K562 (cell line): Measurements from ENCODE around the gene PHF14. TPM values are rescaled to one million over a fixed set of nuclear protein-coding genes. Genes with fewer than 3 reads are reported as not detected.

ENCODE experiments used
- ATAC-seq: fragments of 200-7000 bp; cut with Tn5 transposase; 3 replicates; pipeline ENCODE4 v1.9.1; 2020; ENCODE audit warnings: moderate library complexity
- BruUV-seq: library from RNA; stranded (reverse); fragments of 400-500 nt; replicated peaks from 2 replicates; lab custom pipeline; 2021; lab: Mats Ljungman, UMichigan
- CTCF ChIA-PET: fragments of 300-600 bp; formaldehyde crosslinking; extraction: SDS; loops from one replicate; lab custom pipeline; 2021; ENCODE audit warnings: low intra/inter-chr PET ratio; lab: Yijun Ruan, JAX
- POLR2A ChIA-PET: fragments of 300-600, 350-650 bp; sonication (Branson Sonifier 250); formaldehyde crosslinking; extraction: SDS; loops from one replicate; lab custom pipeline; 2021; ENCODE audit warnings: antibody characterized with exemption, inconsistent platforms; lab: Yijun Ruan, JAX
- DNase-seq, 4 experiments: peaks; one replicate each; pipeline versions ENCODE4 v3.0.0 to v3.0.0-alpha.2; 2011 to 2018; ENCODE audit warnings: low spot score in 3 of 4, mixed read lengths in 3 of 4; ENCODE audit errors: extremely low read depth in 1 of 4
- FAIRE-seq: peaks from 2 replicates; lab custom pipeline; 2011; peaks lifted over from hg19 to GRCh38; lab: Jason Lieb, UNC
- H2AFZ ChIP-seq: 2 replicates; pipeline ENCODE4 v1.6.0; 2011; ENCODE audit warnings: low read depth, low read length, control low read depth, inconsistent platforms
- H3K27ac ChIP-seq: fragments of 200-600 bp; 3 replicates; pipeline ENCODE4 v1.8.0; 2011; ENCODE audit warnings: low read depth, mild to moderate bottlenecking, control low read depth, inconsistent platforms, low read length, moderate library complexity, mixed read lengths; ENCODE audit errors: extremely low read depth
- H3K27me3 ChIP-seq, 2 experiments: fragments of 300-600 bp in 1 of 2; 2 replicates in 1 of 2; 3 replicates in 1 of 2; pipeline versions ENCODE4 v1.6.0 to v1.8.0; 2011; ENCODE audit warnings: inconsistent platforms in 2 of 2, low read length in 2 of 2, mild to moderate bottlenecking in 1 of 2, mixed read lengths in 1 of 2, moderate library complexity in 1 of 2; ENCODE audit not compliant: control insufficient read depth in 2 of 2, insufficient read depth in 2 of 2
- H3K36me3 ChIP-seq: fragments of 300-600 bp; 3 replicates; pipeline ENCODE4 v1.8.0; 2011; ENCODE audit warnings: mild to moderate bottlenecking, low read length, inconsistent platforms; ENCODE audit not compliant: control insufficient read depth, insufficient read depth
- H3K4me1 ChIP-seq, 2 experiments: fragments of 200-600 bp in 1 of 2; replicated peaks in 1 of 2; 2 replicates in 1 of 2; 3 replicates in 1 of 2; pipeline versions ENCODE4 v1.5.1 to v1.8.0; 2011; ENCODE audit warnings: inconsistent platforms in 2 of 2, low read length in 2 of 2, mild to moderate bottlenecking in 1 of 2, mixed read lengths in 1 of 2, moderate library complexity in 1 of 2; ENCODE audit not compliant: control insufficient read depth in 2 of 2, insufficient read depth in 2 of 2
- H3K4me2 ChIP-seq: 2 replicates; pipeline ENCODE4 v1.6.1; 2011; ENCODE audit warnings: low read length, control low read depth, inconsistent platforms, mixed read lengths; ENCODE audit not compliant: insufficient read depth
- H3K4me3 ChIP-seq: fragments of 200-600 bp; sonication (generic), shearing (Covaris generic); 2 replicates; pipeline ENCODE4 v1.5.1; 2016; ENCODE audit warnings: control low read depth, inconsistent platforms
- H3K79me2 ChIP-seq: fragments of 200-600 bp; 3 replicates; pipeline ENCODE4 v1.8.0; 2011; ENCODE audit warnings: low read length, inconsistent platforms; ENCODE audit not compliant: control insufficient read depth, insufficient read depth
- H3K9ac ChIP-seq, 2 experiments: 2 replicates each; pipeline versions ENCODE4 v1.6.0 to v1.6.1; 2011; ENCODE audit warnings: low read depth in 2 of 2, low read length in 2 of 2, control low read depth in 1 of 2, inconsistent platforms in 1 of 2, mild to moderate bottlenecking in 1 of 2, mixed read lengths in 1 of 2; ENCODE audit not compliant: insufficient read depth in 1 of 2
- H3K9me1 ChIP-seq: one replicate; pipeline ENCODE4 v1.6.0; 2011; ENCODE audit warnings: inconsistent platforms, mild to moderate bottlenecking, low read length, moderate library complexity; ENCODE audit not compliant: control insufficient read depth, insufficient read depth
- H3K9me3 ChIP-seq: replicated peaks from 2 replicates; pipeline ENCODE4 v1.5.1; 2011; ENCODE audit warnings: low read depth, low read length, inconsistent platforms; ENCODE audit not compliant: control insufficient read depth, insufficient read depth
- H4K20me1 ChIP-seq: replicated peaks from 2 replicates; pipeline ENCODE4 v1.6.1; 2011; ENCODE audit warnings: low read length, inconsistent platforms, mixed read lengths; ENCODE audit not compliant: control insufficient read depth, insufficient read depth
- DIDO1 ChIP-seq: fragments of 450-650 bp; IDR thresholded peaks from 2 replicates; pipeline ENCODE4 v1.6.1; 2016; ENCODE audit warnings: low read depth, missing biosample characterization, missing genetic modification characterization
- DNMT1 ChIP-seq: fragments of 450-650 bp; IDR thresholded peaks from 2 replicates; pipeline ENCODE4 v1.6.1; 2016; ENCODE audit warnings: antibody characterized with exemption, mild to moderate bottlenecking
- DPF2 ChIP-seq: fragments of 450-650 bp; IDR thresholded peaks from 2 replicates; pipeline ENCODE4 v1.6.1; 2016
- OTX1 ChIP-seq: fragments of 450-650 bp; formaldehyde crosslinking; IDR thresholded peaks from 2 replicates; pipeline ENCODE4 v1.4.0; 2022; ENCODE audit warnings: mild to moderate bottlenecking
- SREBF1 ChIP-seq: fragments of 150-350 bp; IDR thresholded peaks from 2 replicates; pipeline ENCODE4 v1.6.1; 2014; ENCODE audit warnings: antibody characterized with exemption, low read depth, low read length, borderline replicate concordance
- STAG1 ChIP-seq: sonication (generic); formaldehyde crosslinking; IDR thresholded peaks from 2 replicates; pipeline ENCODE4 v1.5.0; 2020; ENCODE audit warnings: missing genetic modification reagents, borderline replicate concordance
- SUPT5H ChIP-seq: fragments of 450-650 bp; IDR thresholded peaks from 2 replicates; pipeline ENCODE4 v1.6.1; 2016
- TAF7 ChIP-seq: fragments of 450-650 bp; IDR thresholded peaks from 2 replicates; pipeline ENCODE4 v1.6.1; 2016; ENCODE audit warnings: missing genetic modification characterization, missing compliant biosample characterization
- THRB ChIP-seq: fragments of 450-650 bp; formaldehyde crosslinking; conservative IDR thresholded peaks from 2 replicates; pipeline ENCODE4 v1.4.0; 2022; ENCODE audit warnings: mild to moderate bottlenecking, missing genetic modification characterization
- ZBTB7A ChIP-seq: IDR thresholded peaks from 2 replicates; pipeline ENCODE4 v1.6.1; 2011; ENCODE audit warnings: low read depth, mild to moderate bottlenecking, low read length, moderate library complexity, borderline replicate concordance; ENCODE audit not compliant: control insufficient read depth
- ZFP1 ChIP-seq: fragments of 450-650 bp; formaldehyde crosslinking; IDR thresholded peaks from 2 replicates; pipeline ENCODE4 v1.4.0; 2020; ENCODE audit warnings: mild to moderate bottlenecking, mixed read lengths
- ZNF12 ChIP-seq: sonication (generic); formaldehyde crosslinking; IDR thresholded peaks from 2 replicates; pipeline ENCODE4 v1.4.0; 2020; ENCODE audit warnings: mild to moderate bottlenecking, missing genetic modification reagents
- ZNF507 ChIP-seq: conservative IDR thresholded peaks from 2 replicates; pipeline ENCODE4 v1.6.1; 2017; ENCODE audit warnings: missing genetic modification characterization, missing compliant biosample characterization
- WGBS: fragments of 100-300 bp; shearing (Covaris generic); methylation state at CpG from one replicate; pipeline ENCODE4 v1.1.6; 2016; ENCODE audit warnings: low coverage, mixed read lengths; ENCODE audit not compliant: insufficient coverage; ENCODE audit errors: missing lambda C conversion rate; 5-methylcytosine and 5-hydroxymethylcytosine counted together
- in situ Hi-C: fragments of 300-500 bp; cut with MboI; formaldehyde crosslinking; loops from 4 replicates; pipeline ENCODE4 v1.15.0; 2018; ENCODE audit warnings: inconsistent platforms, mixed read lengths
- intact Hi-C: fragments of 100-400 bp; cut with micrococcal nuclease; formaldehyde crosslinking; loops from 2 replicates; pipeline ENCODE4 v1.14.2; 2022
- polyA plus RNA-seq, 8 experiments: library from polyadenylated mRNA; depleted of rRNA in 4 of 8; stranded (reverse) in 5 of 8; unstranded in 3 of 8; fragments of >200 nt; fragmentation: Nextera tagmentation in 2 of 8; fragmentation: Illumina TruSeq in 1 of 8; extraction: Ambion mirVana in 2 of 8; extraction: Trizol in 1 of 8; gene quantifications; 2 replicates each; pipeline versions ENCODE4 v1.2.1 to v1.2.3, GENCODE V29; 2011 to 2014; ENCODE audit warnings: inconsistent platforms in 1 of 8, missing spikeins in 1 of 8
- total RNA-seq, 7 experiments: library from RNA; depleted of rRNA in 6 of 7; stranded (reverse); fragments of >200 nt in 6 of 7; fragmentation: Illumina TruSeq in 2 of 7; extraction: Trizol in 2 of 7; gene quantifications; 2 replicates each; pipeline versions ENCODE4 v1.2.1 to v1.2.3, GENCODE V29; 2011 to 2021; ENCODE audit warnings: low replicate concordance in 1 of 7

PHF14 gene
- total and polyA plus RNA-seq, 9 of the 15 experiments (the other 6 are each of a cell fraction or from before 2014, with no cell fraction given): 27.5 to 67.6 (median 41.4) TPM

- in situ Hi-C loops: no loop called here
- intact Hi-C loops: no loop called here
- no peaks in the 10 kb centered on the region for H3K9me1 ChIP-seq
- 18% methylated on average over 2 of the region's 2 CpGs for WGBS
- H4K20me1 ChIP-seq: no peaks in the 10 kb centered on the region
- POLR2A ChIA-PET: interaction anchor here (0.7 kb wide), 1 partner anchor 11 kb away, joined by 3 read pairs; no protein-coding TSS in a partner anchor
- no peaks in the 10 kb centered on the region for H3K36me3 ChIP-seq
- peaks cover 0 to 4% of the 10 kb centered on the region in 2 experiments; a peak in 1 of 5 replicates for H3K4me1 ChIP-seq
- no peak for ATAC-seq
- no peak for DNase-seq
- no peak overlapping the region for H3K4me2 ChIP-seq
- BruUV-seq: no TSS peak
- no peak overlapping the region for H3K4me3 ChIP-seq
- H3K9ac ChIP-seq: no peak overlapping the region
- CTCF ChIA-PET: no interaction called here
- H3K27me3 ChIP-seq: peaks cover 0 to 6% of the 10 kb centered on the region in 2 experiments; a peak in 3 of 5 replicates
- H3K27ac ChIP-seq: no peak overlapping the region
- no peak overlapping the region for H2AFZ ChIP-seq
- FAIRE-seq: no peak
- TF ChIP-seq TAF7: no peak
- TF ChIP-seq OTX1: no peak
- H3K9me3 ChIP-seq: no peaks in the 10 kb centered on the region
- H3K79me2 ChIP-seq: no peaks in the 10 kb centered on the region
Measured at GRCh38 chr7:11193888-11194287, 220.2 kb downstream of the PHF14 start.

- Histone ChIP-seq H3K4me2 (no peak overlapping the region), H2AFZ (no peak overlapping the region), H3K36me3 (no peaks in the 10 kb centered on the region), H3K27ac (no peak overlapping the region), H3K4me1 (peaks cover 0 to 4% of the 10 kb centered on the region in 2 experiments; a peak in 1 of 5 replicates), H3K9me3 (no peaks in the 10 kb centered on the region), H3K79me2 (no peaks in the 10 kb centered on the region), H3K4me3 (no peak overlapping the region), H3K9ac (no peak overlapping the region), H3K27me3 (peaks cover 0 to 6% of the 10 kb centered on the region in 2 experiments; a peak in 3 of 5 replicates), H3K9me1 (no peaks in the 10 kb centered on the region), H4K20me1 (no peaks in the 10 kb centered on the region)
- in situ Hi-C loops: no loop called here
- POLR2A ChIA-PET: no interaction called here
- FAIRE-seq (no peak), DNase-seq (no peak), ATAC-seq (no peak)
- TF ChIP-seq THRB (CRISPR knock-in tag): no peak
- TF ChIP-seq ZNF507 (tag): no peak
- no peak for TF ChIP-seq DNMT1
- no peak for TF ChIP-seq STAG1 (CRISPR knock-in tag)
- no peak for TF ChIP-seq SUPT5H
- no peak for TF ChIP-seq DPF2
- TF ChIP-seq SREBF1: no peak
- TF ChIP-seq DIDO1 (tag): no peak
- TF ChIP-seq ZBTB7A: no peak
- no peak for TF ChIP-seq ZFP1
- TF ChIP-seq ZNF12 (CRISPR knock-in tag): no peak
- no TSS peak for BruUV-seq
- intact Hi-C loops: no loop called here
- CTCF ChIA-PET: no interaction called here
- WGBS: 4% methylated on average over 3 of the region's 3 CpGs
Measured at GRCh38 chr7:11194492-11194891, 220.8 kb downstream of the PHF14 start.
